Endothelial cell of umbilical vein (primary cell): Measurements from ENCODE around the gene ANKRD16. TPM values are rescaled to one million over a fixed set of nuclear protein-coding genes. Genes with fewer than 3 reads are reported as not detected.

Experiments used
- BruUV-seq: library from RNA; stranded (reverse); fragments of 400-500 nt; replicated peaks from 2 replicates; lab custom pipeline; 2021; lab: Mats Ljungman, UMichigan
- CTCF ChIA-PET: fragments of 300-600, 350-600 bp; sonication (Branson Sonifier 250); formaldehyde crosslinking; loops from one replicate; lab custom pipeline; 2021; ENCODE audit warnings: antibody characterized with exemption, inconsistent platforms; lab: Charles Lee
- POLR2A ChIA-PET: fragments of 300-600, 350-600 bp; sonication (Branson Sonifier 250); formaldehyde crosslinking; loops from one replicate; lab custom pipeline; 2021; ENCODE audit warnings: antibody characterized with exemption, inconsistent platforms; lab: Charles Lee
- DNase-seq: peaks from one replicate; pipeline ENCODE4 v3.0.0-alpha.2; 2011; ENCODE audit warnings: low read depth, low spot score
- FAIRE-seq: peaks from 2 replicates; lab custom pipeline; 2011; peaks lifted over from hg19 to GRCh38; lab: Jason Lieb, UNC
- H2AFZ ChIP-seq: 2 replicates; pipeline ENCODE4 v1.6.0; 2012; ENCODE audit warnings: low read depth, low read length, control low read depth, inconsistent platforms
- H3K27ac ChIP-seq: 2 replicates; pipeline ENCODE4 v1.5.1; 2011; ENCODE audit warnings: low read depth, mild to moderate bottlenecking, control low read depth, low read length, moderate library complexity; ENCODE audit not compliant: insufficient read depth
- H3K27me3 ChIP-seq, 2 experiments: 2 replicates each; pipeline versions ENCODE4 v1.6.0 to v1.6.1; 2011; ENCODE audit warnings: low read length in 2 of 2, mixed read lengths in 1 of 2; ENCODE audit not compliant: control insufficient read depth in 2 of 2, insufficient read depth in 2 of 2
- H3K36me3 ChIP-seq, 2 experiments: 2 replicates in 1 of 2; 3 replicates in 1 of 2; pipeline ENCODE4 v1.5.1; 2011; ENCODE audit warnings: low read length in 2 of 2, mild to moderate bottlenecking in 1 of 2, moderate library complexity in 1 of 2; ENCODE audit not compliant: control insufficient read depth in 2 of 2, insufficient read depth in 2 of 2; ENCODE audit errors: extremely low read depth in 1 of 2
- H3K4me1 ChIP-seq: 3 replicates; pipeline ENCODE4 v1.5.1; 2011; ENCODE audit warnings: mild to moderate bottlenecking, low read length; ENCODE audit not compliant: control insufficient read depth, insufficient read depth; ENCODE audit errors: extremely low read depth
- H3K4me2 ChIP-seq: 2 replicates; pipeline ENCODE4 v1.6.1; 2011; ENCODE audit warnings: low read length, control low read depth, mixed read lengths; ENCODE audit not compliant: insufficient read depth
- H3K4me3 ChIP-seq, 3 experiments: fragments of 200-600 bp in 1 of 3; sonication (generic), shearing (Covaris generic) in 1 of 3; replicated peaks in 1 of 3; 2 replicates each; pipeline ENCODE4 v1.5.1; 2011 to 2016; ENCODE audit warnings: control low read depth in 3 of 3, low read length in 3 of 3, mild to moderate bottlenecking in 2 of 3, inconsistent platforms in 1 of 3, low read depth in 1 of 3, moderate library complexity in 1 of 3; ENCODE audit not compliant: insufficient read depth in 1 of 3
- H3K79me2 ChIP-seq: 2 replicates; pipeline ENCODE4 v1.6.0; 2012; ENCODE audit warnings: low read length, inconsistent platforms; ENCODE audit not compliant: control insufficient read depth, insufficient read depth
- H3K9ac ChIP-seq: replicated peaks from 2 replicates; pipeline ENCODE3; 2011; ENCODE audit warnings: low read length, control low read depth; ENCODE audit not compliant: insufficient read depth; ENCODE audit errors: extremely low read depth
- H3K9me1 ChIP-seq: replicated peaks from 3 replicates; pipeline ENCODE4 v1.6.0; 2011; ENCODE audit warnings: mild to moderate bottlenecking, low read length; ENCODE audit not compliant: control insufficient read depth, insufficient read depth; ENCODE audit errors: extremely low read depth
- H3K9me3 ChIP-seq: replicated peaks from 2 replicates; pipeline ENCODE4 v1.5.1; 2012; ENCODE audit warnings: low read length, inconsistent platforms; ENCODE audit not compliant: control insufficient read depth, insufficient read depth
- H4K20me1 ChIP-seq: replicated peaks from 2 replicates; pipeline ENCODE3; 2011; ENCODE audit warnings: mild to moderate bottlenecking, low read length; ENCODE audit not compliant: control insufficient read depth, insufficient read depth; ENCODE audit errors: extremely low read depth
- CTCF ChIP-seq, 2 donors: IDR thresholded peaks; 1 replicate in 1 of 2; 2 replicates in 1 of 2; pipeline ENCODE4 v1.5.1; 2011; ENCODE audit warnings: low read length in 2 of 2, mild to moderate bottlenecking in 2 of 2, moderate library complexity in 2 of 2, control low read depth in 1 of 2, inconsistent platforms in 1 of 2, low read depth in 1 of 2; ENCODE audit not compliant: insufficient read depth in 1 of 2; ENCODE audit errors: extremely low read depth in 1 of 2
- EZH2 ChIP-seq: IDR thresholded peaks from 2 replicates; pipeline ENCODE4 v1.6.1; 2012; ENCODE audit warnings: borderline replicate concordance, low read depth, mild to moderate bottlenecking, moderate library complexity, low read length, inconsistent platforms; ENCODE audit not compliant: severe bottlenecking
- FOS ChIP-seq: IDR thresholded peaks from 2 replicates; pipeline ENCODE4 v1.6.1; 2011; ENCODE audit warnings: mild to moderate bottlenecking, low read length, moderate library complexity, borderline replicate concordance; ENCODE audit not compliant: insufficient read depth
- GATA2 ChIP-seq: IDR thresholded peaks from 2 replicates; pipeline ENCODE4 v1.7.0; 2011; ENCODE audit warnings: low read depth, mild to moderate bottlenecking, moderate library complexity, mixed read lengths, low read length; ENCODE audit not compliant: insufficient read length, insufficient read depth
- JUN ChIP-seq: IDR thresholded peaks from 2 replicates; pipeline ENCODE4 v1.6.1; 2011; ENCODE audit warnings: borderline replicate concordance, low read depth; ENCODE audit not compliant: insufficient read length, insufficient read depth
- MAX ChIP-seq: IDR thresholded peaks from 2 replicates; pipeline ENCODE4 v1.6.1; 2011; ENCODE audit not compliant: insufficient read depth, insufficient read length
- MYC ChIP-seq: IDR thresholded peaks from one replicate; pipeline ENCODE4 v1.6.1; 2011; ENCODE audit warnings: mild to moderate bottlenecking, low read depth, low read length
- POLR2A ChIP-seq: IDR thresholded peaks from 2 replicates; pipeline ENCODE4 v1.6.1; 2012; ENCODE audit warnings: low read depth, mild to moderate bottlenecking, control low read depth, low read length
- POLR2AphosphoS5 ChIP-seq: IDR thresholded peaks from 2 replicates; pipeline ENCODE4 v1.6.1; 2012; ENCODE audit warnings: low read depth, mild to moderate bottlenecking, control low read depth, low read length, moderate library complexity; ENCODE audit not compliant: insufficient read depth
- dilution Hi-C: fragments of 300-500 bp; cut with MboI; formaldehyde crosslinking; loops from one replicate; pipeline ENCODE4 v1.15.0; 2019; ENCODE audit warnings: low sequenced_read_pairs; ENCODE audit not compliant: extremely low pct_ligation_motif_present
- intact Hi-C: fragments of 100-400 bp; cut with micrococcal nuclease; formaldehyde crosslinking; loops from one replicate; pipeline ENCODE4 v1.10.0; 2022
- polyA plus RNA-seq, 4 experiments: library from polyadenylated mRNA; depleted of rRNA in 3 of 4; stranded (reverse) in 3 of 4; unstranded in 1 of 4; fragments of >200 nt; gene quantifications; 2 replicates each; pipeline versions ENCODE4 v1.2.1 to v1.2.3, GENCODE V29; 2011 to 2012; ENCODE audit warnings: missing spikeins in 1 of 4
- total RNA-seq: library from RNA; stranded (reverse); gene quantifications from 2 replicates; pipeline ENCODE4 v1.2.3, GENCODE V29; 2021

ANKRD16 gene
- total and polyA plus RNA-seq, 2 donors (not counting 3 experiments of a cell fraction or from before 2014, with no cell fraction given) = 6.9 to 8.0 TPM

- Histone ChIP-seq H3K27ac (no peak overlapping the region), H3K79me2 (no peaks in the 10 kb centered on the region), H3K36me3 (peaks cover 6 to 35% of the 10 kb centered on the region in 2 experiments), H3K9me1 (no peaks in the 10 kb centered on the region), H3K4me1 (no peaks in the 10 kb centered on the region), H3K4me2 (no peak overlapping the region), H4K20me1 (no peaks in the 10 kb centered on the region), H2AFZ (no peak overlapping the region), H3K9me3 (no peaks in the 10 kb centered on the region), H3K4me3 (no peak overlapping the region), H3K27me3 (no peaks in the 10 kb centered on the region), H3K9ac (no peak overlapping the region)
- TF ChIP-seq POLR2AphosphoS5 (no peak), POLR2A (no peak), FOS (no peak), MAX (no peak), MYC (no peak), GATA2 (no peak), JUN (no peak), CTCF (IDR thresholded peaks at IDR 0.05; ENCODE audit: extremely low read depth in 1 of 2, insufficient read depth in 1 of 2, low read depth in 1 of 2, low read length in 2 of 2) (no peak), EZH2 (no peak)
- BruUV-seq = no TSS peak
- no peak for FAIRE-seq
- ChIA-PET POLR2A (no interaction called here), CTCF (interaction anchor here (0.8 to 1.3 kb wide), 4 partner anchors 13 to 472 kb away, joined by 4 to 5 read pairs (median 4); no protein-coding TSS in a partner anchor)
- dilution Hi-C loops (no loop called here), intact Hi-C loops (no loop called here)
- no peak for DNase-seq
These were observed 39.7 kb upstream of the ANKRD16 start for GRCh38 chr10:5929442-5929841.
